GM23248 (cell line): Measurements from ENCODE around the gene CDCA7.

ENCODE experiments used
- EZH2 ChIP-seq: fragments of 200-600 bp; sonication (generic); IDR thresholded peaks from 2 replicates; pipeline ENCODE4 v1.6.1; 2018; ENCODE audit warnings: antibody characterized with exemption, mild to moderate bottlenecking; ENCODE audit not compliant: insufficient read depth, poor library complexity, severe bottlenecking
- EZH2phosphoT487 ChIP-seq: fragments of 200-600 bp; sonication (generic); IDR thresholded peaks from 2 replicates; pipeline ENCODE4 v1.6.1; 2018; ENCODE audit warnings: antibody characterized with exemption, moderate library complexity, mild to moderate bottlenecking, low read depth; ENCODE audit not compliant: insufficient read depth

GRCh38 chr2:173373290-173373689 lies 18.6 kb downstream of the CDCA7 start:
- TF ChIP-seq EZH2phosphoT487 (no peak), EZH2 (no peak)
